ENCODE data around the gene TBC1D8. TPM values are rescaled to one million over a fixed set of nuclear protein-coding genes. Genes with fewer than 3 reads are reported as not detected.

The TBC1D8 gene
- total RNA-seq, 1 experiment from 2014 or later: 4.1 TPM

GRCh38 chr2:101001691-101002561 lies 149.3 kb downstream of the TBC1D8 start, which contains the start of gene RPL31:
TSS of gene RPL31 (plus strand) at chr2:101002289. CDS start at chr2:101002702, 413 bp downstream.
- peak; percentile 93 for DNase-seq (ENCODE audit: low read depth)

- DNase-seq (ENCODE audit: low read depth): no peak
Measured at GRCh38 chr2:100999995-101000394, 151.2 kb downstream of the TBC1D8 start.

- no peak for DNase-seq (ENCODE audit: low read depth)
Measured at GRCh38 chr2:100998235-100998573, 153.0 kb downstream of the TBC1D8 start.

GRCh38 chr2:100997509-100998234 lies 153.5 kb downstream of the TBC1D8 start:
- no peak for DNase-seq (ENCODE audit: low read depth)

- no peak for DNase-seq (ENCODE audit: low read depth)
Measured at GRCh38 chr2:100995309-100996075, 155.7 kb downstream of the TBC1D8 start.

- no peak for DNase-seq (ENCODE audit: low read depth)
Measured at GRCh38 chr2:100993294-100993693, 157.9 kb downstream of the TBC1D8 start.

- DNase-seq (ENCODE audit: low read depth): no peak
Measured at GRCh38 chr2:100992262-100992661, 158.9 kb downstream of the TBC1D8 start.

- DNase-seq (ENCODE audit: low read depth): no peak
Measured at GRCh38 chr2:100991404-100991773, 159.8 kb downstream of the TBC1D8 start.

- DNase-seq (ENCODE audit: low read depth): no peak
Measured at GRCh38 chr2:100990650-100991403, 160.4 kb downstream of the TBC1D8 start.

- DNase-seq (ENCODE audit: low read depth): no peak
Measured at GRCh38 chr2:100990166-100990565, 161.0 kb downstream of the TBC1D8 start.

GRCh38 chr2:100989666-100990065 lies 161.5 kb downstream of the TBC1D8 start:
- DNase-seq (ENCODE audit: low read depth): no peak

- DNase-seq (ENCODE audit: low read depth): no peak
Measured at GRCh38 chr2:100988630-100989417, 162.4 kb downstream of the TBC1D8 start.

GRCh38 chr2:100987974-100988373 lies 163.2 kb downstream of the TBC1D8 start:
- DNase-seq (ENCODE audit: low read depth): no peak

GRCh38 chr2:100987536-100987935 lies 163.6 kb downstream of the TBC1D8 start:
- DNase-seq (ENCODE audit: low read depth): no peak

- no peak for DNase-seq (ENCODE audit: low read depth)
Measured at GRCh38 chr2:100986157-100986556, 165.0 kb downstream of the TBC1D8 start.

- DNase-seq (ENCODE audit: low read depth): peak; percentile 63
Measured at GRCh38 chr2:100984892-100985307, 166.3 kb downstream of the TBC1D8 start.

GRCh38 chr2:100983684-100984310 lies 167.4 kb downstream of the TBC1D8 start:
- no peak for DNase-seq (ENCODE audit: low read depth)

- no peak for DNase-seq (ENCODE audit: low read depth)
Measured at GRCh38 chr2:100983201-100983600, 168.0 kb downstream of the TBC1D8 start.

- no peak for DNase-seq (ENCODE audit: low read depth)
Measured at GRCh38 chr2:100982431-100982861, 168.7 kb downstream of the TBC1D8 start.

GRCh38 chr2:100981011-100981410 lies 170.2 kb downstream of the TBC1D8 start:
- no peak for DNase-seq (ENCODE audit: low read depth)

Measured in HT1080 (cell line).